HG03095 (cell line): ENCODE results near the gene PER2.
A peak's percentile ranks its signal among the peaks of the same experiment; 100 is the strongest.

Experiments
- ATAC-seq: cut with Tn5 transposase; IDR thresholded peaks from one replicate; pipeline ENCODE4 v1.9.1; 2021; ENCODE audit warnings: moderate library complexity; ENCODE audit not compliant: unreplicated experiment

Gene PER2

DNA sequence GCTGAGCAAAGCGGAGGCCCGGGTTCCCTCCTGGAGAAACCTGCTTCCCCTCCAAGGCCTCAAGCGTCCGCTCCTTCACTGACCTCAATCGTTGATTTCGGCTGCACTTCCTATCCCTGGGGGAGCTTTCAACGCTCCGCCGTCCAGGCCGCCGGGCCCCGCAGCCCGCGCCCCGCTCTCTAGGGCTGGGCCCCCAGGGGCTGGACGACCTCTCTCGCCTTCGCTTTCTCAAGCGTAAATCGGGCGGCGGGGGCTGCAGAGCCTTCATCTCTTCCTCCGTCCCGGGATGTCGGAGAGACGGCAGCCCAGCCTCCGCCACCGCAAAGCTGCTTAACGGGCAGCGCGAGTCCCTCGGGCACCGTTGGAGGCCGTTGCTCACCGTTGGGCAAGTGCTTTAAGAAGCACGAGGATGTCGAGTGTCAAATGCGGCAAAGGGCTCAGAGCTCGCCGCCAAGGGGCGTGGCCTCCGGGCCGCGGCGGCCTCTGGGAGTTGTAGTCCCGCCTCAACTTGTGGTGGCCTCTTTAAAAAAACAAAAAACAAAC, 57.1 kb downstream of the PER2 start:
- peak; percentile 69 for ATAC-seq

- ATAC-seq, result no peak
These were observed 57.7 kb downstream of the PER2 start for GRCh38 chr2:238230699-238231098.

GRCh38 chr2:238228700-238229099, 59.7 kb downstream of the PER2 start:
- no peak for ATAC-seq

DNA sequence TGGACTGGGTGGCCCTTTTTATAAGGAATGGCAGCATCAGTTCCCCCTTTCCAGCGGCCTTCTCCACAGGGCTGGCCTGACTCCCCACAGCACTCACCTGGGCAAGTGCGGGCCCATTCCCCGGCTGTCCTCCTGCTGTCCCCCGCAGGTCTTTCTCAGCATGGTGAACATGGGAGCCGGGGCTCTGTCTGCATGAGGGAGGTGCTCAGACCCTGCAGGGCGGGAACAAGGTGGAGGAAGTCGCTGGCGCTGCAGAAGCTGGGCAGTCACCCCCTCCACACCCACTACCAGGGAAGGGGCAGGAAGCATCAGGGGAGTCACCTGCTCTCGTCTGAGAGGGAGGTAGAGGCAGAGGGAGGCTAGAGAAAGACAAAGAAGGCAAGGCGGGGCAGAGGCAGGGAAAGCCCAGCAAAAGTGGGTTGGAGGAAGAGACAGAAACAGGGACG, 60.8 kb downstream of the PER2 start:
- ATAC-seq, result no peak

GRCh38 chr2:238226698-238227586, 61.5 kb downstream of the PER2 start:
- ATAC-seq, result no peak

GRCh38 chr2:238225911-238226697, 62.3 kb downstream of the PER2 start:
- ATAC-seq, result no peak

- ATAC-seq, result no peak
These were observed 63.3 kb downstream of the PER2 start for GRCh38 chr2:238225121-238225520.

GRCh38 chr2:238224356-238225035, 63.9 kb downstream of the PER2 start:
- ATAC-seq, result no peak

DNA sequence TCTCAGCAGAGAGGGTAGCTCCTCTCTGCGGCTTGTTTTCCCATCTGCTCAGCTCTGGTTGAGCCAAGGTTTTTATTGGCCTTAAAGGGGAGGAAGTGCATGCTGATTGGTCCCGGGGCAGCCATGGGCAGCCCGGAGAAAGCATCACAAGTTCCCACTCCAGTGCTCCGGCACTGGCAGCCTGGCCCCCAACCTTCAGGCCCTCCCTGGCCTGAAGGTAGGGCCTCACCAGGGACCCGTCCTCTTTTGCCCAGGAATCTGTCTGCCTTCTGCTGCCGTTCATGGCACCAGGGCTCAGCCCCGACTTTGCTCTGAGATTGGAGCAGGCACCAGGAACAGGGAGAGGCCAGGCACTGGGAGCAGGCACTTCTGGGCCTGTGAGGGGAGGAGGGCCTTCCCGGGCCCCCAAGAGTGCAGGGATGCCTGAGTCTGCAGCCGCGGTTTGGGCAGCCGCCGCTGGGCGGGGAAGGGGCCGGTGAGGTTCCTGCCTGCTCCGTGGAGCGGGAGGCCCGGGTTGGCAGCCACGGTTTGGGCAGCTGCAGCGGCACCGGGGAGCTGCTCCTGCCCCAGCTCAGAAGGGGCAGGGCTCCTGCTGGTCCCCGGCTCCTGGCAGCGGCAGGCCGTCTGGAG, 67.4 kb downstream of the PER2 start:
- ATAC-seq, result no peak

- ATAC-seq, result no peak
These were observed 68.0 kb downstream of the PER2 start for GRCh38 chr2:238220274-238220891.

DNA sequence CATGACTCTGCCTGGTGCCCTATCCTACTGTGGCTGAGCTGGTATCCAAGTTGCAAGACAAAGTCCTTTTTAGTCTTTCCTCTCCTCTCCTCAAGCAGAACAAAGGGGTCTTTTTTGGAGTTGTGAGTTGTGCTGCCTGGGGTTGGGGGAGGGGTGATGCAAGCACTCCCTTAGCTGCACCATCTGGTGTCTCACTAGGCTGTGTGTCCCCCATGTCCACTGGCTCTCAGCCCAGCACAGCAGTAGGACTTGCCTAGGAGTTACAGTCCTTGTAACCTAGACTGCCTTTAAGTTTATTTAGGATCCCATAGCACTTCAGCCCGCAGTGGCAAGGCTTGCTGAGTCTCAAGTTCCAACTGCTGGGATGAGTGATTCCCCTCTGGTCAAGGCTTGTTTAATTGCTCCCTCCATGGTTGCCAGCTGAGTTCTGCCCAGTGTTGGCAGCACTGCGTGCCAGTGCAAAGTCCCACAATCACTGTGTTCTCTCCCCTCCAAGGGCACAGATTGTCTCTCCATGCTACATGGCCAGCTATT, 71.7 kb downstream of the PER2 start:
- no peak for ATAC-seq

- ATAC-seq, result no peak
These were observed 81.4 kb downstream of the PER2 start for GRCh38 chr2:238207006-238207405.

DNA sequence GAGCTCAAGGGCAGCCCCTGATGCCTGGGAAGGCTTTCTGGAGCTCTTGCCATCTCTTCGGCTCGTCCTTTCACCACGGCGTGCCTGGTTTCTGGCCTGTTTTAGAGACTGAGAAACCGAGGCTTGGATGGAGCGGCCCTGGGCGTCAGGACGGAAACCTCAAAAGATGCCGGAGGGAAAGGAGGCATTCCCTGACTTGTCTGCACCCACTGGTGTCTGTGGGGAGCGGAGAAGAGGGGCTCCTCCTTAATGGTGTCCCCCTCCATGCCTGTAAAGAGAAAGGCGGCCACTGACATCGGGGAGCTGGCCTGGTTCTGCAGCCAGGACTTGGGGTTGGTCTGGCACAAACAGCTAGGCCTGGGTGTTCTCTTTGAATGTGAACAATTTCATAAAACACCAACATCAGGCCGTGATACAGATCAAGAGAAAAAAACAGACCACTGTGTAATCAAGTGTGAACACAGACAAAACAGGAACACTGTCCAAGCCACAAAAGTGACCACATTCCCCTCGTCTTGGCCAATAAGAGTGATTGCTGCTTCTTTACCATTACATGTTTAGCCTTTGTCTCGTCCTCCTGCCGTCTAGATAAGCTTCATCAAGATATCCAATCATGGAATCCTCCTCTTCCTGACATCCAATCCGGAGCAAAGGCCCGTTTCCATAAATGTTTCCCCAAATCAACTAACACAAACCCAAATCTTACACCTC, 84.3 kb downstream of the PER2 start:
- no peak for ATAC-seq

- ATAC-seq, result peak; percentile 93
These were observed 85.1 kb downstream of the PER2 start, which contains the start of gene ILKAP for GRCh38 chr2:238203094-238203972. Gene ILKAP, minus strand, starts transcription at chr2:238203695. Its CDS starts 142 bp downstream, at chr2:238203553.

DNA sequence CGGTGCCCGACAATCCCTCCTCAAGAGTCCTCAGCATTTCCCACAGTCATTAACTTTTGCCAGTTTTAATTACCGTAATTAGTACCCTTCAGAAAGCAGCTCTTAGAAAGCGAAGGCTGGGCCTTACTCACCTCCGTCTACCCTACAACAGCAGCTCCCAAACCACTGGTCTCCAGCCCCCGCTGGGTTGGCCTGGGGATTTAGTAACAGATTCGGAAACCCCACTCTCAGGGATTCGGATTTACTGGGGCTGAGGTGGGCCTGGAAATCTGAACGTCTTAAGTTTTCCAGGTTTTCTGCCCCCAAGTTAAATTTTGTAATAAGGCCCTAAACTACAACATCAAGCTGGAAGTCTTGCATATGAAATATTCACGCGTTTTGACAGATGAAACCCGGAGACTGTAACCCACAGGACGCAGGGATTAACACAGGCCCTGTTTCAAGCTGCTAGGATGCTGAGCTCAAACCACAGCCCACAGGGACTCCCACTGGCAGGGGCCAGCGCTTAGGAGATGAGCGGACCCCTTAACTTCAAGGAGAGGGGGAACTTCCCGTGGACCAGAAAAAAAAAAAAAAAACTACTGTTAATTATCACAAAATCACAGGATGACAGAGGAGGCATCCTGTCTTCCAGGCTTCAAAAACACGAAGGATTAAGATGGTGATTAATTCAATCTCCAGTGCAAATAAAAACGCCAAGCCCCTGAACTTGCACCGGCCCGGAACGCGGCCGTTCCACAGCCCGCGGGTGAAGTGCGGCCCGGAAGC, 85.9 kb downstream of the PER2 start:
- ATAC-seq, result no peak
